Measurements from ENCODE around the gene LPAR4. TPM values are rescaled to one million over a fixed set of nuclear protein-coding genes. Genes with fewer than 3 reads are reported as not detected.

Gene LPAR4
- total and polyA plus RNA-seq, 8 donors: 0.08 to 5.9 (median 4.9) TPM; not detected in 5

DNA sequence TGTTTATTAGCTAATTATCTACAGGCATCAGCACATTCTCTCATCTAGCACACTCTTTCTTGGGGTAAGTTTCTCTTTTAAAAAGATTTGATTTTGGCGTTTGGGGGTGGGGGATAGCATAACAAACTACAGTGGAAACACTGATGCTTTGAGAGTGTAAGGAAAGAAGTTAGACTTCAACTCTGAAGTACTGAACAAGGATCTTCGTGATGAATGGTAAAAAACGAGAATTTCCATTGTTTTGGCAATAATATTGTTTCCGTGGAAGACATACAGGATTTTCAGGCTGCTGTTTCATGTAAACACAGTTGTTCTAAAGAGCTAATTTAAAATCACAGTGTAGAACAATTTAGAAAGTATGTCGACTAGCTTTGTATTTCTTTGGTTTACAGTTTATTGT lies 451 bp downstream of the LPAR4 start:
- 31 to 41% (median 37%) methylated on average over 5 of the region's 5 CpGs for WGBS, 5 donors
- peak overlapping the region; percentile 11 to 23 (median 18) for H3K4me3 ChIP-seq
- peaks cover 0 to 4% (median 0%) of the 10 kb centered on the region in 3 donors for H3K27me3 ChIP-seq
- intact Hi-C loops (cut with DNase I; ENCODE audit: low total_unique reads): no loop called here
- no peak for TF ChIP-seq POLR2AphosphoS5 (IDR thresholded peaks at IDR 0.05)
- no peak for TF ChIP-seq EP300 (IDR thresholded peaks at IDR 0.05)
- TF ChIP-seq, protein P1, sequence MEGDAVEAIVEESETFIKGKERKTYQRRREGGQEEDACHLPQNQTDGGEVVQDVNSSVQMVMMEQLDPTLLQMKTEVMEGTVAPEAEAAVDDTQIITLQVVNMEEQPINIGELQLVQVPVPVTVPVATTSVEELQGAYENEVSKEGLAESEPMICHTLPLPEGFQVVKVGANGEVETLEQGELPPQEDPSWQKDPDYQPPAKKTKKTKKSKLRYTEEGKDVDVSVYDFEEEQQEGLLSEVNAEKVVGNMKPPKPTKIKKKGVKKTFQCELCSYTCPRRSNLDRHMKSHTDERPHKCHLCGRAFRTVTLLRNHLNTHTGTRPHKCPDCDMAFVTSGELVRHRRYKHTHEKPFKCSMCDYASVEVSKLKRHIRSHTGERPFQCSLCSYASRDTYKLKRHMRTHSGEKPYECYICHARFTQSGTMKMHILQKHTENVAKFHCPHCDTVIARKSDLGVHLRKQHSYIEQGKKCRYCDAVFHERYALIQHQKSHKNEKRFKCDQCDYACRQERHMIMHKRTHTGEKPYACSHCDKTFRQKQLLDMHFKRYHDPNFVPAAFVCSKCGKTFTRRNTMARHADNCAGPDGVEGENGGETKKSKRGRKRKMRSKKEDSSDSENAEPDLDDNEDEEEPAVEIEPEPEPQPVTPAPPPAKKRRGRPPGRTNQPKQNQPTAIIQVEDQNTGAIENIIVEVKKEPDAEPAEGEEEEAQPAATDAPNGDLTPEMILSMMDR (IDR thresholded peaks at IDR 0.05): no peak
- TF ChIP-seq POLR2A (IDR thresholded peaks at IDR 0.05): no peak
- peak overlapping the region in 1 of 5 donors; percentile 5 for H3K27ac ChIP-seq
- no peaks in the 10 kb centered on the region for H3K9me3 ChIP-seq
- no peaks in the 10 kb centered on the region for H3K4me1 ChIP-seq
- peak in 1 of 2 donors; percentile 5 for DNase-seq
- H3K36me3 ChIP-seq: no peaks in the 10 kb centered on the region

DNA sequence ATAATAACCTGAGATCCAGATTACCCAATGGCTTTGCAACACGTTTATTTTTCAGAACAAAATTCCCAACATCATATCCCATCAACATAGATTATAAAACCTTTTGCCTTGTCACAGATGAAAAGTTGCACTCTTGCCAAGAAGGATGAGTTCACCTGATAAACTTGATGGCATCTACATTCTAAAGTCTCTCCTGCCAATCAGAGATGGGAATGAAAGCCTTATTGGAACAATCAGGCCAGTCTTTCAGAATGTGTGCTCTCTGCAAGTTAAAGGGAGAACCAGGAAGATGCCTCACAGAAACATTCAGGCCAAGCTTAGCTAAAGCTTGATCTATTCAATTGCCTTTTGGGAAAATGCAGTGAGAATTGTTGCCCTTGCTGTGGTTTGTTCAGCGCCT lies 1.3 kb downstream of the LPAR4 start:
- no peak overlapping the region for H3K4me3 ChIP-seq
- H3K27me3 ChIP-seq: peaks cover 0 to 4% (median 0%) of the 10 kb centered on the region in 3 donors
- 61 to 80% (median 72%) methylated on average over 2 of the region's 2 CpGs for WGBS, 5 donors
- TF ChIP-seq, protein P1 (IDR thresholded peaks at IDR 0.05): no peak
- no peak for TF ChIP-seq EP300 (IDR thresholded peaks at IDR 0.05)
- TF ChIP-seq POLR2A (IDR thresholded peaks at IDR 0.05): no peak
- TF ChIP-seq POLR2AphosphoS5 (IDR thresholded peaks at IDR 0.05): no peak
- H3K27ac ChIP-seq: no peak overlapping the region
- no peaks in the 10 kb centered on the region for H3K4me1 ChIP-seq
- intact Hi-C loops (cut with DNase I; ENCODE audit: low total_unique reads): no loop called here
- H3K36me3 ChIP-seq: no peaks in the 10 kb centered on the region
- no peak for DNase-seq
- no peaks in the 10 kb centered on the region for H3K9me3 ChIP-seq

GRCh38 chrX:78753571-78753970 lies 6.1 kb downstream of the LPAR4 start:
- Histone ChIP-seq H3K27me3 (no peaks in the 10 kb centered on the region), H3K27ac (no peak overlapping the region), H3K36me3 (no peaks in the 10 kb centered on the region), H3K4me3 (no peak overlapping the region), H3K9me3 (no peaks in the 10 kb centered on the region), H3K4me1 (no peaks in the 10 kb centered on the region)
- intact Hi-C loops (cut with DNase I; ENCODE audit: low total_unique reads): no loop called here
- TF ChIP-seq POLR2AphosphoS5 (IDR thresholded peaks at IDR 0.05) (no peak), EP300 (IDR thresholded peaks at IDR 0.05) (no peak)
- TF ChIP-seq, protein P1 (IDR thresholded peaks at IDR 0.05): no peak
- WGBS, 5 donors: 32 to 51% (median 46%) methylated on average over 3 of the region's 3 CpGs
- no peak for DNase-seq

- Histone ChIP-seq H3K27ac (no peak overlapping the region), H3K27me3 (no peaks in the 10 kb centered on the region), H3K36me3 (no peaks in the 10 kb centered on the region), H3K4me1 (no peaks in the 10 kb centered on the region), H3K9me3 (no peaks in the 10 kb centered on the region), H3K4me3 (no peak overlapping the region)
- no peak for DNase-seq
- intact Hi-C loops (cut with DNase I; ENCODE audit: low total_unique reads): no loop called here
- TF ChIP-seq, protein P1 (IDR thresholded peaks at IDR 0.05): no peak
- TF ChIP-seq EP300 (IDR thresholded peaks at IDR 0.05) (no peak), POLR2A (IDR thresholded peaks at IDR 0.05) (no peak), POLR2AphosphoS5 (IDR thresholded peaks at IDR 0.05) (no peak)
- WGBS, 5 donors: 70 to 95% (median 89%) methylated on average over 5 of the region's 5 CpGs
These were observed 7.4 kb downstream of the LPAR4 start for GRCh38 chrX:78754917-78755316.
